GM21825 (cell line): ENCODE measurements around the gene KRTAP29-1.
"Not testable (repeated sequence)": the region's sequence is repeated elsewhere in the genome, so short reads cannot be mapped to it uniquely, and the experiment has no call there.

Experiments used
- ATAC-seq: cut with Tn5 transposase; IDR thresholded peaks from one replicate; pipeline ENCODE4 v1.9.1; 2021; ENCODE audit warnings: mild to moderate bottlenecking, moderate library complexity; ENCODE audit not compliant: unreplicated experiment

Gene KRTAP29-1

DNA sequence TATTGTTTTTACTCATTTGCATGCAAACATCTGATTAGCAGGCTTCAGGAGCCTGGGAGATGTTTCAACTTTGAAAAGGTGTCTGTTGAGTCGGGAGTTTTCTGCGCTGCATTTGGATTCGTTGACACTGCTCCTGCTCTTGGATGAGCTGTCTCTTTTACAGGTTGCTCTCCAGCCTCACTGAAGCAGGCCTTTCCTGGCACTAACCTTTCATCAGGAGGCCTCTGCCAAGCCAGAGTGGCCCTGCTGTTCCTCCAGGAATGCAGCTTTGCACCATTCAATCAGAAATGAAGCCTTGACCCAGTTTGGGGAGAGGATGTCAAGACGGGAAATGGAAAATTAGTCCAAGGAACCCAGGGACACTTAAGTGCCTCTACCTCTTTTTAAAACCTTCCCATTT is 330 bp upstream of the KRTAP29-1 start:
- no peak for ATAC-seq

DNA sequence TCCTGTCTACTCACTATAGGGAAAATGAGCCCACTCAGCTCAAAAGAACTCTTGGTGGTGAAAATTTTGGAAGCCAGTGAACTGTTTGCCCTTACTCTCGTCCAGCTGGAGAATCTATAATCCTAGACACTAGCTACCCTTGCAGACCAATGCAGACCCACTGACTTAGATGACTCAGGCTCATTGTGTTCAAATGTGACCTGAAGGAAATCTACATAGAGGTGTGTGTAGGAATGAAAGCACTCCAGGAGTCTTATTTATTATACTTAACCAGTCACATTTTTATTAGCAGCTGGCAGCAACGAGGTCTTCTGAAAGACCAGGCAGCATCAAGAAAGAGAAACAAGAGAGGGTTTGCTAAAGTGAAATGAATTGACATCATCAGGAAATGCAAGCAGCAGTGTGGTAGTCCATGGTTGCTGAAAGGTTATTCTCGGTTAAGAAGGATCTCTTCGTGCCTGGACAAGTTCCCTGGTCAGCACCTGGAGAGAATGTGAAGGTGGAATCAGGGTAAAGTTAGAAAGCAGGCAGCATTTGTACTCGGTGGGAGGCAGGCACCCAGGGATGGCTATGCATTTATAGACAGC is 1.4 kb downstream of the KRTAP29-1 start:
- no peak for ATAC-seq

DNA sequence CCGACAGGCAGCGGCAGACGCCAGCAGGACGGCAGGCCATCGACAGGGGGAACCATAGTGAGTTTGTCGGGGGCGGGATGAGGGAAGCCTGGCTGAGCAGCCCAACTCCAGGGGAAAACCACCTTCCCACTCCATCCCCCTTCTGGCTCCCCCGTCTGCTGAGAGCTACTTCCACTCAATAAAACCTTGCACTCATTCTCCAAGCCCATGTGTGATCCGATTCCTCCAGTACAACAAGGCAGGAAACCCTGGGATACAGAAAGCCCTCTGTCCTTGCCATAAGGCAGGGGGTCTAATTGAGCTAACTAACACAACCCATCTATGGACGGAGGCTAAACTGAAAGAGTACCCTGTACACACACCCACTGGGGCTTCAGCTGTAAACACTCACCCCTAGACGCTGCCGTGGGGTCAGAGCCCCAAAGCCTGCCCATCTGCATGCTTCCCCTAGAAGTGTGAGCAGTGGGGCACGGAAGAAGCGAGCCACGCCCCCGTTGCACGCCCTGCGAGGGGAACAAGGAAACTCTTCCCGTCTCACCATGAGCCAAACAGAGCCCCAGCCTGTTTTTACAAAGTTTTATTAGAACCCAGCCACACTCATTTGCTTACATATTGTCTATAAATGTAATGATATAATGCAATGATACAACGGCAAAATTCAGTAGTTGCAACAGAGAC is 4.1 kb downstream of the KRTAP29-1 start:
- no peak for ATAC-seq

DNA sequence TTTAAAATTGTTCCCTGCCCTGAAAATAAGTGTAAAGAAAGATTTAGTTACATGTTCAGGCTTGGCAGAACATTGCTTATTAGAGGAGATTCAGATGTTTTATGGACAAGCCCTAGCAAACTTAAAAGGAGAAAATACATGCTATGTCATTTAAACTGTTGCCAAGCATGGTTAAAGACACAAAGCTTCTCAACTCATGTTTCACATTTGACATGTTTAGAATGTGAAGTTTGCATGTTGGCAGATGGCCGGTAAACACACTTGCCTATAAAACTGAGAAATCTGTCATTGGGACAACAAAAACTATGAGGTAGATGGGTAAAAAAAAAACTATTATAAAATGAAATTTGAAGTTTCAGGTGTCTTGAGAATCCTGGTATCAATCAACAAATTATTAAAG is 5.8 kb downstream of the KRTAP29-1 start:
- no peak for ATAC-seq

DNA sequence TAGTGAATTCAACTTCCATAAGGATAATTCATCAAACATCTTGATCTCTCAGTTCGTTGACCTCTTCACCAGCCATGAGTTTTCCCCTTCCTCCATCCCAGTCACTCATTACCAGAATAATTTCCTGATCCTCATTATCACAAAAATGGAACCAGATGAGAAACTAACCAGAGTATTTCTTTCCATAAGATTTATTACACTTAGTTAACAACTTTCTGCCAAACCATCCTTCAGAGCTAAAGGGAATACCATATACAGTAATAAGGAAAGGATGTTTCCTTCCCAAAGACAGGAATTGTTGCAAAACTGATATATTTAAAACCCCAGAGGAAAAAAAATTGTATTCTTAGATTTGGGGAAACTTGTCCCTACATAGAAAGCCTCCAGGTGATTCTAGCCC is 8.6 kb downstream of the KRTAP29-1 start:
- no peak for ATAC-seq

DNA sequence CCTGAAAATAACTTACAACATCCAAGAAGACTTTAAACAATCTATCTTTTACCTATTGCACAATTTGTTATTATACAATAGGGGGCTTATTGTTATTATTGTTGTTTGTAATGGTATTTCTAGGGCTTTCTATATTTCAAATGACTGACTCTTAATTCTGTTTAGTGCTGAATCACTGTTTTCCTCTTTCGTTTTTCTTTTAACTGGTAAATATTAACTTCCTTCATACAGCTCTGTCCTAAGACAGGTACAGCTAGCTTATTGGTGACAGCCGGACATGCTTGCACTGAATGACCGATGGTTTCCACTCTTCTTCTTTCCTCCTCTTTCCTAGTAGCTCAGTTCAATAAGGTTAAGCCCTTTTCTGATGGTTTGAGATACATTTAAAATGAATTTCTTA is 15.6 kb downstream of the KRTAP29-1 start:
- ATAC-seq, result no peak

DNA sequence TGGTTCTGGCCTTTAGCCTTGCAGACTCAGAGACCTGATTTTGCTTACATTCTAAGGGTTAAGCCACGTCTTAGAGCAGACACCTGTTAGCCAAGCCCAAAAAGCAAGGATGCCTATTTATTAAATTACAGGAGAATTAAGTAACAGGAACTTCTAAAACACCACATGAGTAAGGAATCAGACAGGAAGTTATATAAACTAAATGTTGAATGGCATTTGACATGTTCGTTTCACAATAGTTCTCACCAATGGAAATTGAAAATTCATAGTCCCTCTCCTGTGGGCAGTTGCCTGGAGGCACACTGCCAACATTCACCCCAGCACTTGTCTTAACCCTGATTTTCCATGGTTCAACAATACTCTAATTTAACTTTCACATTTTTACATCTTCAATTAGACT is 18.1 kb downstream of the KRTAP29-1 start:
- ATAC-seq, result no peak

DNA sequence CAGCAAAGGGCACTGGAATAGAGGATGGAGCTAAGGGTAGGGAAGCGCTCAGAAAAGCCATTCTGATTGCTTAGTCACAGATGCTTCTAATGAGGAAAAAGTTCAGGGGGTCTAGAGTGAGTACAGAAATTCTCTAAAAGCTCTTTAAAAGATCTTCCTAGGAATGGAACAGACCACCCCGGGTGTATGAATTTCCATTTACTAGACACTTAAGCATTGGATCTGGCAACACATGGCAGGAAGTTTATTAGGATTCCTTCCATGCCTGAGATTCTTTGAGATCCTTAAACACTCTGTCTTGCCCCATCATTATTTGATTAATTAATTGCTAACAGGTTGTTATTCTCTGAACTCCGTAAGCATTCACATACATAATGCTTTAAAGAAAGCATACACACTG is 18.6 kb downstream of the KRTAP29-1 start:
- no peak for ATAC-seq

DNA sequence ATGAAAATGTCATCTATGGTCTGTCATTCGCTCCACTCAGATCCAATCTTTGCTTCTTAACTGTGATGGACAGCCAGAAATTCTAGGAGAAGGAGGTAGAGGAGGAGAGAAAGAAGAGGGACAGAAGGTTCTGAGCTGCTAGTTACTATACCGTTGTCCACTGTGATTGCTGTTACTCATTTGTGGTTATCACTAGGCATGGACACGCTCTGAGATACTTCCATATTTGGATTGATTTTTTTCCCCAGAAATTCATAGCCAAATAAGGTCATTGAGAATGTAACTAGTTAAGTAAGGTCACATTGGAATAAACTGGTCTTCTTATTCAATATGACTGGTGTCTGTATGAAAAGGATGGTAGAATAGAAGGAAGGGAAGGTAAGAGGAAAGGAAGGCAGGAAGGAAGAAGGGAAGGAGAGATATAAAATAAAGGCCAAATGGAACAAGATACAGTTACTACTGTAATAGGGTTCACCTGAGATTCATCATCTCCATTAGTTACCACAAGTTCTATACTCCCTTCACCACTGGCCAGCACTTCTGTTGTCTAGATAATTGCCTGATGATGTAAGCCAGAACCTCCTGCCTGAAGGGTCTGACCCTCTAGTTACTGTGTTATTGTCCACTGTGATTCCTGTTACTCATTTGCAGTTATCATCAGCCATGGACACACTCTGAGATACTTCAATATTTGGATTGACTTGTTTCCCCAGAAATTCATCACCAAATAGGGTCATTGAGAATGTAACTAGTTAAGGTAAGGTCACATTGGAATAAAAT is 24.3 kb downstream of the KRTAP29-1 start:
- no peak for ATAC-seq

DNA sequence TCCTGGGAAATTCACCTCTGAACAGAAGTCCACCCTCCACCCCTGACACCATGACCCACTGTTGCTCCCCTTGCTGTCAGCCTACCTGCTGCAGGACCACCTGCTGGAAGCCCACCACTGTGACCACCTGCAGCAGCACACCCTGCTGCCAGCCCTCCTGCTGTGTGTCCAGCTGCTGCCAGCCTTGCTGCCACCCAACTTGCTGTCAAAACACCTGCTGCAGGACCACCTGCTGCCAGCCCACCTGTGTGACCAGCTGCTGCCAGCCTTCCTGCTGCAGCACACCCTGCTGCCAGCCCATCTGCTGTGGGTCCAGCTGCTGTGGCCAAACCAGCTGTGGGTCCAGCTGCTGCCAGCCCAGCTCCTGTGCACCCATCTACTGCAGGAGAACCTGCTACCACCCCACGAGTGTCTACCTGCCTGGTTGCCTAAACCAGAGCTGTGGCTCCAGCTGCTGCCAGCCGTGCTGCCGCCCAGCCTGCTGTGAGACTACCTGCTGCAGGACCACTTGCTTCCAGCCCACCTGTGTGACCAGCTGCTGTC is 26.9 kb downstream of the KRTAP29-1 start, which contains the start of gene KRTAP9-7:
KRTAP9-7 (plus strand) TSS at position 51 of the 543 bp plus-strand sequence; CDS start at position 51, 0 bp downstream.
- ATAC-seq, result not testable (repeated sequence)

DNA sequence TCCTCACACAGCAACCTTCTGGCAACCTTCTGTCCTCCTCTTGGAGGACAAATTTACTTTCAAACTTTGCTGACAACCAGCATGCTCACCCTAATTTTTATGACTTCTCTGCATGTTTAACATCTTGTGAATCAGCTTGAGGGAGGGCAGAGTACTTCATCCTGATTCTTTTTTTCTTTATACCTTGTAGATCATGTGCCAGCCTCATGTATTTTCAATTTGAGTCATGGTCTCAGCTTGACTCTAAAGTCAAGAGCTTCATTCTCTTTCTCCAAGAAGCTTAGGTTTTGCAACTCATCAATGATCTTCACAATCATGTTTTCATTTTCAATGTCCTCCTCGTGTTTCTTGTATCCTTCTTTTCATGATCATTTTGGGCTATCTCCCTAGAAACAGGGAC is 30.8 kb downstream of the KRTAP29-1 start:
- no peak for ATAC-seq

DNA sequence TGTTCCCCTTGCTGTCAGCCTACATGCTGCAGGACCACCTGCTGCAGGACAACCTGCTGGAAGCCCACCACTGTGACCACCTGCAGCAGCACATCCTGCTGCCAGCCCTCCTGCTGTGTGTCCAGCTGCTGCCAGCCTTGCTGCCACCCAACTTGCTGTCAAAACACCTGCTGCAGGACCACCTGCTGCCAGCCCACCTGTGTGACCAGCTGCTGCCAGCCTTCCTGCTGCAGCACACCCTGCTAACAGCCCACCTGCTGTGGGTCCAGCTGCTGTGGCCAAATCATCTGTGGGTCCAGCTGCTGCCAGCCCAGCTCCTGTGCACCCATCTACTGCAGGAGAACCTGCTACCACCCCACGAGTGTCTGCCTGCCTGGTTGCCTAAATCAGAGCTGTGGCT is 31.3 kb downstream of the KRTAP29-1 start:
- not testable (repeated sequence) for ATAC-seq

DNA sequence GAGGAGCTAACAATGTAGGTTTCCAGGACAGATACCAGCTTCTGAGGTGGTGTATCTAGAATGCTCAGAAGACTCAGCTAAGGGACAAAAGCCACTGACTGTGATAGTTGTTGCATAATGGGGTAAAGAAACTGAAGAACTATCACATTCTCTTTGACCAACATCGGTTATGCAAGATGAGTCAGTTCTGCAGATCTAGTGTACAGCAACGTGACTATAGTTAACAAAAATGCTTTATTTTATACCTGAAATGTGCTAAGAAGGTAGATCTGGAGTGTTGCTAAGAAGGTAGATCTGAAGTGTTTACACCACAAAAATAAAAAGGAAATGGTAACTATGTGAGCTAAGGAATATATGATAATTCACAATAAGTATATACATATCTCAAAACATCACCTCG is 34.9 kb downstream of the KRTAP29-1 start:
- ATAC-seq, result no peak

DNA sequence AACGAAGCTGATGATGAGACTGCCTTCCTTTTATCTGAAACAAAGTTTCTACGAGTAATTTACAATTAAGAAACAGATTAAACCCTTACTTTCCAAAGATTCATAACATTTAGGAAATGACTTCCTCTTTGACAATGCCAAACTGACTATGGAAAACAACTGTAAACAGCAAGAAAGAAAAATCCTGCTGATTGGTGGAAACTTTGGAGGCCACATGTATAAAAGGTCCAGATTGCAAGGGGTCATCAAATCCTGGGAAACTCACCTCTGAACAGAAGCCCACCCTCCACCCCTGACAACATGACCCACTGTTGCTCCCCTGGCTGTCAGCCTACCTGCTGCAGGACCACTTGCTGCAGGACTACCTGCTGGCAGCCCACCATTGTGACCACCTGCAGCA is 37.6 kb downstream of the KRTAP29-1 start, which contains the start of gene KRTAP9-6:
KRTAP9-6 (plus strand) TSS at position 301 of the 400 bp plus-strand sequence; CDS start at position 301, 0 bp downstream.
- ATAC-seq, result no peak

DNA sequence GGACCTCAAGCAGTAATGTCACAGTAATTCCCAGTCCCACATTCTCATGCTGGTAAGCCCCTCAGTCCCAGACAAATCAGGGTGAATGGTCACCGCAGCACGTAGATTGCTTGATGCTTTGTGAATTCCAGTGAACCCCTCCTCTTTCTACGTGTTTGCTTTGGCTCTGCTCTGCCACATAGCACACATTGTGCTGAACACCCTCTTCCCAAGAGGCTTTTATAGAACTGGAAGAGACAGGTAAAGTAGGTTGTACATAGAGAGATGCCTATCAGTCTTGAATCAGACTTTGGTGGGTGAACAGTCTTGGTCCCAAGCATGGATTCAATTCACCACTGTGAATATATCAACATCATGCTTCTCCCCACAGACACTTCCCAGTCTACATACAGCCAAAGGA is 38.1 kb downstream of the KRTAP29-1 start:
- no peak for ATAC-seq

DNA sequence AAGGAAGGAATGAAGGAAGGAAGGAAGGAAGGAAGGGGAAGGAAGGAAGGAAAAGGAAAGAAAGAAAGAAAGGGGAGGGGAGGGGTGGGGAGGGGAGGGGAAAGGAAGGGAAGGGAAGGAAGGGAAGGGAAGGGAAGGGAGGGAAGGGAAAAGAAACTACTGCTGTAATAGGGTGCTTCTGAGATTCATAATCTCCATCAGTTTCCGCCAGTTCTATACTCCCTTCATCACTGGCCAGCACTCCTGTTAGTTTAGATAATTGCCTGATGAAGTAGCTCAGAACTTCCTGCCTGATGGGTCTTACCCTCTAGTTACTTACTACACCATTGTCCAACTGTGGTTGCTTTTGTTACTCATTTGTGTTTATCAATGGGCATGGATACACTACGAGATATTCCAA is 39.4 kb downstream of the KRTAP29-1 start:
- ATAC-seq, result no peak

DNA sequence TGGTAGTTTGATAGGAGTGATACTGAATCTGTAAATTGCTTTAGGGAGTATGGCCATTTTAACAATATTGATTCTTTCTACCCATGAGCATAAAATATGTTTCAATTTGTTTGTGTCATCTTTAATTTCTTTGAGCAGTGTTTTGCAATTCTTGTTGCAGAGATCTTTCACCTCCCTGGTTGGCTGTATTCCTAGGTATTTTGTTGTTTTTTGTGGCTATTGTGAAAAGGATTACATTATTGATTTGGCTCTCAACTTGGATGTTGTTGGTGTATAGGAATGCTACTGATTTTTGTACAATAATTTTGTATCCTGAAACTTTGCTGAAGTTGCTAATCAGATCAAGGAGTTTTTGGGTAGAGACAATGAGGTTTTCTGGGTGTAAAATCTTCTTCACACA is 44.2 kb downstream of the KRTAP29-1 start:
- ATAC-seq, result no peak

DNA sequence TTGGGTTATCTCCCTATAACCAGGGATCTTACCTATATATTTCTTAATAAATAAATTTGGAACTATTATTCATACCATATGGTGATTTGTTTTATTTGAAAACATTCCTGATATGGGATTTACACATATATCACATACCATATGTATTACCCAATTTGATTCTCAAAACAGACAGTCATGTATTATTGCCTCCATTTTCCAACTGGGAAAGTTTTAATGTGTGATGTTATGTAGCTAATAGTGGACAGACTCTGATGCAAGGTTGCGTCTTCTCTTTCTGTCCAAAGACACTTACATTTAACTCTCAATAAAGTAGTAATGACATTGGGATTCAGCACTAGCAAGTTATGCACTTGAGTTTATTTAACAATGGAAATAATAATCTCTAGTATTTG is 46.4 kb downstream of the KRTAP29-1 start:
- ATAC-seq, result no peak

DNA sequence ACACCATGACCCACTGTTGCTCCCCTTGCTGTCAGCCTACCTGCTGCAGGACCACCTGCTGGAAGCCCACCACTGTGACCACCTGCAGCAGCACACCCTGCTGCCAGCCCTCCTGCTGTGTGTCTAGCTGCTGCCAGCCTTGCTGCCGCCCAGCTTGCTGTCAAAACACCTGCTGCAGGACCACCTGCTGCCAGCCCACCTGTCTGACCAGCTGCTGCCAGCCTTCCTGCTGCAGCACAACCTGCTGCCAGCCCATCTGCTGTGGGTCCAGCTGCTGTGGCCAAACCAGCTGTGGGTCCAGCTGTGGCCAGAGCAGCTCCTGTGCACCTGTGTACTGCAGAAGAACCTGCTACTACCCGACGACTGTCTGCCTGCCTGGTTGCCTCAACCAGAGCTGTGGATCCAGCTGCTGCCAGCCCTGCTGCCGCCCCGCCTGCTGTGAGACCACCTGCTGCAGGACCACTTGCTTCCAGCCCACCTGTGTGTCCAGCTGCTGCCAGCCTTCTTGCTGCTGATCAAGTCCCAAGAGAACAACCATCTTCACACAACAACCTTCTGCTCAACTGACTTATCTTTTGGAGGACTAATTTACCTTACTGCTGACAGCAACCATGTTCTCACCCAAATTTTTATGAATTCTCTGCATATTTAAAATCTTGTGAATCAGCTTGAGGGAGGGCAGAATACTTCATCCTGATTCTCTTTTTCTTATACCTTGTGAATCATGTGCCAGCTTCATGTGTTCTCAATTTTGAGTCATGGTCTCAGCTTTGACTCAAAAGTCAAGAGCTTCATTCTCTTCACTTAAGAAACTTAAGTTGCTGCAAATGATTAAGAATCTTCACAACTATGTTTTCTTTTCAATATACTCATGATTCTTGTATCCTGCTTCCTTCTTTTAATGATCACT is 47.0 kb downstream of the KRTAP29-1 start, which contains the start of gene KRTAP9-9:
KRTAP9-9 (plus strand) TSS at position 4 of the 910 bp plus-strand sequence.
- ATAC-seq, result not testable (repeated sequence)

DNA sequence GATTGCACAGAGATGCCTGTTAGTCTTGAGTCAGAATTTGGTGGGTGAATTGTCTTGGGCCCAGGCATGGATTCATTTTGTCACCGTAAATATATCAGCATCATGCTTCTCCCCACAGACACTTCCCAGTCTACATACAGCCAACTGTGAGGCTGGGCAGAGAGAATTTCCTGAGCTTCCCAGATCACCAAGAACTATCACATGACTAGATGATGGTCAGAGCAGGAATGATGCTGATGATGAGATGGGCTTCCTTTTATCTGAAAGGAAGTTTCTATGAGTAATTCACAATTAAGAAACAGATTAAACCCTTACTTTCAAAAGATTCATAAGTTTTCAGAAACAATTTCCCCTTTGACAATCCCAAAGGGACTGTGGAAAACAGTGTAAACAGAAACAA is 47.8 kb downstream of the KRTAP29-1 start:
- ATAC-seq, result no peak
